CD4-positive, alpha-beta T cell (primary cell): ENCODE data around the gene ZSWIM5. TPM values are rescaled to one million over a fixed set of nuclear protein-coding genes. Genes with fewer than 3 reads are reported as not detected.

Experiments used
- ATAC-seq: fragments of 200-7000 bp; cut with Tn5 transposase; one replicate; pipeline ENCODE4 v1.10.0; 2022; ENCODE audit warnings: mild to moderate bottlenecking; ENCODE audit not compliant: poor library complexity
- CTCF ChIA-PET: fragments of 350-600 bp; sonication (Branson Sonifier 250); formaldehyde crosslinking; loops from one replicate; lab custom pipeline; 2021; ENCODE audit warnings: antibody characterized with exemption, inconsistent platforms; lab: Charles Lee
- POLR2A ChIA-PET: fragments of 350-600 bp; sonication (Branson Sonifier 250); formaldehyde crosslinking; loops from one replicate; lab custom pipeline; 2021; ENCODE audit warnings: antibody characterized with exemption, inconsistent platforms; lab: Charles Lee
- DNase-seq, 14 experiments: peaks; one replicate each; pipeline ENCODE4 v3.0.0-alpha.2; 2013 to 2020; ENCODE audit warnings: mixed read lengths in 2 of 14
- H3K27ac ChIP-seq, 2 donors: one replicate each; pipeline versions ENCODE4 v1.5.1 to v1.7.0; 2013; ENCODE audit warnings: low read length in 2 of 2, low read depth in 1 of 2, mild to moderate bottlenecking in 1 of 2
- H3K27me3 ChIP-seq, 2 experiments: 1 replicate in 1 of 2; 2 replicates in 1 of 2; pipeline versions ENCODE4 v1.6.1 to v1.7.0; 2013; ENCODE audit warnings: low read length in 2 of 2, control low read depth in 1 of 2, mild to moderate bottlenecking in 1 of 2, moderate library complexity in 1 of 2; ENCODE audit not compliant: insufficient read depth in 2 of 2, control insufficient read depth in 1 of 2
- H3K36me3 ChIP-seq: one replicate; pipeline ENCODE4 v1.6.1; 2013; ENCODE audit warnings: low read length, control low read depth; ENCODE audit not compliant: insufficient read depth
- H3K4me1 ChIP-seq: one replicate; pipeline ENCODE4 v1.6.1; 2013; ENCODE audit warnings: low read length, control low read depth; ENCODE audit not compliant: insufficient read depth
- H3K4me3 ChIP-seq: one replicate; pipeline ENCODE4 v1.5.1; 2013; ENCODE audit warnings: mild to moderate bottlenecking, low read length, moderate library complexity
- H3K9me3 ChIP-seq, 2 experiments: 1 replicate in 1 of 2; 2 replicates in 1 of 2; pipeline versions ENCODE4 v1.6.1 to v1.7.0; 2013; ENCODE audit warnings: low read length in 2 of 2, mild to moderate bottlenecking in 2 of 2, control low read depth in 1 of 2, moderate library complexity in 1 of 2; ENCODE audit not compliant: control insufficient read depth in 1 of 2, insufficient read depth in 1 of 2
- H3K27ac Mint-ChIP-seq: one replicate; pipeline ENCODE4 v1.8.0; 2020; ENCODE audit warnings: mixed read lengths
- H3K27me3 Mint-ChIP-seq: one replicate; pipeline ENCODE4 v1.8.0; 2021; ENCODE audit warnings: mixed read lengths
- H3K36me3 Mint-ChIP-seq: one replicate; pipeline ENCODE4 v1.8.0; 2021; ENCODE audit warnings: low read depth, mixed read lengths
- H3K4me1 Mint-ChIP-seq: one replicate; pipeline ENCODE4 v1.8.0; 2021; ENCODE audit warnings: low read depth, mixed read lengths
- H3K4me3 Mint-ChIP-seq: one replicate; pipeline ENCODE4 v1.8.0; 2020; ENCODE audit warnings: mild to moderate bottlenecking, mixed read lengths
- H3K9me3 Mint-ChIP-seq: one replicate; pipeline ENCODE4 v1.8.0; 2020; ENCODE audit warnings: mixed read lengths
- CTCF ChIP-seq: fragments of 200-600 bp; IDR thresholded peaks from one replicate; pipeline ENCODE4 v1.8.0; 2022; ENCODE audit warnings: antibody characterized with exemption, mild to moderate bottlenecking
- intact Hi-C, 2 experiments: fragments of 100-400 bp; cut with DNase I in 1 of 2; cut with micrococcal nuclease in 1 of 2; formaldehyde crosslinking; loops; one replicate each; pipeline versions ENCODE4 v1.15.1 to v1.9.0; 2023 to 2025; cut with DNase I, micrococcal nuclease
- total RNA-seq, 174 experiments: library from RNA in 2 of 174; stranded (reverse) in 2 of 174; gene quantifications; one replicate each; pipeline ENCODE4 v1.2.3 and lab custom pipeline; 2021 to 2026

The ZSWIM5 gene
- total RNA-seq, 2 experiments from 2014 or later, result 0.91 to 1.1 TPM

GRCh38 chr1:44976252-44976651 lies 230.2 kb downstream of the ZSWIM5 start:
- ChIA-PET POLR2A (no interaction called here), CTCF (no interaction called here)
- Histone ChIP-seq H3K27ac (no peak overlapping the region), H3K36me3 (peaks cover 49% of the 10 kb centered on the region), H3K4me1 (no peaks in the 10 kb centered on the region), H3K4me3 (no peak overlapping the region), H3K9me3 (no peaks in the 10 kb centered on the region), H3K27me3 (no peaks in the 10 kb centered on the region)
- H3K27me3 Mint-ChIP-seq, result no peaks in the 10 kb centered on the region
- H3K4me3 Mint-ChIP-seq, result no peak overlapping the region
- H3K4me1 Mint-ChIP-seq, result peaks cover 7% of the 10 kb centered on the region
- H3K9me3 Mint-ChIP-seq, result no peaks in the 10 kb centered on the region
- intact Hi-C loops, result no loop called here
- no peak overlapping the region for H3K27ac Mint-ChIP-seq
- DNase-seq (no peak), ATAC-seq (no peak)
- no peak for TF ChIP-seq CTCF
- peaks cover 87% of the 10 kb centered on the region for H3K36me3 Mint-ChIP-seq

GRCh38 chr1:44973645-44974044 lies 232.8 kb downstream of the ZSWIM5 start:
- ChIA-PET POLR2A (no interaction called here), CTCF (no interaction called here)
- Mint-ChIP-seq H3K27me3 (no peaks in the 10 kb centered on the region), H3K36me3 (peaks cover 80% of the 10 kb centered on the region), H3K27ac (no peak overlapping the region), H3K4me1 (no peaks in the 10 kb centered on the region), H3K9me3 (no peaks in the 10 kb centered on the region), H3K4me3 (no peak overlapping the region)
- H3K9me3 ChIP-seq, result no peaks in the 10 kb centered on the region
- DNase-seq (no peak), ATAC-seq (no peak)
- no peak overlapping the region for H3K4me3 ChIP-seq
- H3K36me3 ChIP-seq, result peaks cover 37% of the 10 kb centered on the region
- no peak for TF ChIP-seq CTCF
- H3K27ac ChIP-seq, result no peak overlapping the region
- no peaks in the 10 kb centered on the region for H3K4me1 ChIP-seq
- intact Hi-C loops, result no loop called here
- H3K27me3 ChIP-seq, result no peaks in the 10 kb centered on the region

- ATAC-seq (no peak), DNase-seq (no peak)
- Histone ChIP-seq H3K4me1 (no peaks in the 10 kb centered on the region), H3K27me3 (no peaks in the 10 kb centered on the region), H3K9me3 (no peaks in the 10 kb centered on the region), H3K36me3 (peaks cover 15% of the 10 kb centered on the region), H3K27ac (no peak overlapping the region), H3K4me3 (no peak overlapping the region)
- ChIA-PET POLR2A (interaction anchor here (0.7 to 1.5 kb wide), 2 partner anchors 21 to 41 kb away, joined by 3 to 4 read pairs; partner anchors contain the start of genes HECTD3 and UROD), CTCF (no interaction called here)
- no peak for TF ChIP-seq CTCF
- Mint-ChIP-seq H3K27me3 (no peaks in the 10 kb centered on the region), H3K27ac (no peak overlapping the region), H3K9me3 (no peaks in the 10 kb centered on the region), H3K4me1 (no peaks in the 10 kb centered on the region), H3K36me3 (peaks cover 55% of the 10 kb centered on the region), H3K4me3 (no peak overlapping the region)
- intact Hi-C loops, result no loop called here
These were observed 236.1 kb downstream of the ZSWIM5 start for GRCh38 chr1:44970317-44970716.

Other genes with a start within 250 kb of the ZSWIM5 start
- gene EIF2B3, start 220.0 kb downstream of the ZSWIM5 start, total RNA-seq, result 1 to 10 TPM; 5.8 to 6.3 TPM
- gene HECTD3, start 195.3 kb downstream of the ZSWIM5 start, total RNA-seq, result 10 to 100 TPM; 31.5 to 33.7 TPM
- gene UROD, start 194.4 kb downstream of the ZSWIM5 start, total RNA-seq, result 10 to 100 TPM; 41.0 to 42.4 TPM
- gene HPDL, start 120.3 kb upstream of the ZSWIM5 start, total RNA-seq, result not detected
- gene TOE1, start 133.6 kb upstream of the ZSWIM5 start, total RNA-seq, result 10 to 100 TPM; 44.5 to 46.2 TPM
- gene MUTYH, start 133.8 kb upstream of the ZSWIM5 start, total RNA-seq, result 10 to 100 TPM; 57.9 to 67.4 TPM